Sigmoid colon (tissue), 4 donors: ENCODE results near the gene SGCB.

Source experiments
- CTCF ChIP-seq, 4 experiments: fragments of 450-650 bp in 3 of 4; fragments of 200-600 bp in 1 of 4; IDR thresholded peaks; one replicate each; pipeline ENCODE4 v1.5.1; 2016 to 2019; ENCODE audit warnings: antibody characterized with exemption in 4 of 4, mild to moderate bottlenecking in 3 of 4, moderate library complexity in 2 of 4
- EP300 ChIP-seq, 4 donors: sonication (generic); formaldehyde crosslinking; IDR thresholded peaks; one replicate each; pipeline ENCODE4 v1.6.1; 2017; ENCODE audit warnings: antibody characterized with exemption in 4 of 4
- POLR2A ChIP-seq, 2 donors: fragments of 450-650 bp; IDR thresholded peaks; one replicate each; pipeline ENCODE4 v1.6.1; 2016; ENCODE audit warnings: antibody characterized with exemption in 2 of 2, mild to moderate bottlenecking in 2 of 2, moderate library complexity in 2 of 2

GRCh38 chr4:52052475-52052780 lies 14.3 kb upstream of the SGCB start:
- TF ChIP-seq POLR2A (IDR thresholded peaks at IDR 0.05): no peak
- TF ChIP-seq EP300 (IDR thresholded peaks at IDR 0.05): no peak
- TF ChIP-seq CTCF (IDR thresholded peaks at IDR 0.05): no peak
